Non-pigmented ciliary epithelial cell (primary cell): ENCODE measurements around the gene IGSF22.

Experiments used
- DNase-seq: peaks from one replicate; pipeline ENCODE4 v3.0.0-alpha.2; 2010; ENCODE audit warnings: low read depth

IGSF22 gene

GRCh38 chr11:18726040-18726439, at the start of gene IGSF22:
Gene IGSF22, minus strand, starts transcription at chr11:18726188. Its CDS starts 1,952 bp downstream, at chr11:18724236.
- no peak for DNase-seq

- DNase-seq, result no peak
Measured at GRCh38 chr11:18774801-18775200, 48.8 kb upstream of the IGSF22 start.

- DNase-seq, result no peak
Measured at GRCh38 chr11:18773681-18774080, 47.7 kb upstream of the IGSF22 start.

GRCh38 chr11:18773104-18773503, 47.1 kb upstream of the IGSF22 start:
- DNase-seq, result no peak

- DNase-seq, result no peak
Measured at GRCh38 chr11:18772211-18772610, 46.2 kb upstream of the IGSF22 start.

GRCh38 chr11:18771266-18772035, 45.5 kb upstream of the IGSF22 start:
- DNase-seq, result no peak

- DNase-seq, result no peak
Measured at GRCh38 chr11:18770479-18771125, 44.6 kb upstream of the IGSF22 start.

GRCh38 chr11:18769802-18770456, 43.9 kb upstream of the IGSF22 start:
- DNase-seq, result no peak

- no peak for DNase-seq
Measured at GRCh38 chr11:18768978-18769377, 43.0 kb upstream of the IGSF22 start.

- no peak for DNase-seq
Measured at GRCh38 chr11:18768472-18768901, 42.5 kb upstream of the IGSF22 start.

GRCh38 chr11:18766015-18766414, 40.0 kb upstream of the IGSF22 start:
- no peak for DNase-seq

GRCh38 chr11:18765554-18765953, 39.6 kb upstream of the IGSF22 start:
- DNase-seq, result no peak

GRCh38 chr11:18761741-18762140, 35.8 kb upstream of the IGSF22 start:
- no peak for DNase-seq

- DNase-seq, result no peak
Measured at GRCh38 chr11:18761144-18761543, 35.2 kb upstream of the IGSF22 start.

GRCh38 chr11:18757811-18758210, 31.8 kb upstream of the IGSF22 start:
- DNase-seq, result no peak

GRCh38 chr11:18756889-18757288, 30.9 kb upstream of the IGSF22 start:
- no peak for DNase-seq

GRCh38 chr11:18754308-18754707, 28.3 kb upstream of the IGSF22 start:
- no peak for DNase-seq

GRCh38 chr11:18752502-18752901, 26.5 kb upstream of the IGSF22 start:
- no peak for DNase-seq

GRCh38 chr11:18750944-18751343, 25.0 kb upstream of the IGSF22 start:
- no peak for DNase-seq

- peak; percentile 42 for DNase-seq
Measured at GRCh38 chr11:18749681-18750319, 23.8 kb upstream of the IGSF22 start.

GRCh38 chr11:18748766-18749365, 22.9 kb upstream of the IGSF22 start:
- DNase-seq, result no peak

GRCh38 chr11:18745251-18745650, 19.3 kb upstream of the IGSF22 start:
- DNase-seq, result no peak
